ENCODE measurements around the gene ATRIP.
"Not testable (repeated sequence)": the region's sequence is repeated elsewhere in the genome, so short reads cannot be mapped to it uniquely, and the experiment has no call there.

ATRIP gene

DNA sequence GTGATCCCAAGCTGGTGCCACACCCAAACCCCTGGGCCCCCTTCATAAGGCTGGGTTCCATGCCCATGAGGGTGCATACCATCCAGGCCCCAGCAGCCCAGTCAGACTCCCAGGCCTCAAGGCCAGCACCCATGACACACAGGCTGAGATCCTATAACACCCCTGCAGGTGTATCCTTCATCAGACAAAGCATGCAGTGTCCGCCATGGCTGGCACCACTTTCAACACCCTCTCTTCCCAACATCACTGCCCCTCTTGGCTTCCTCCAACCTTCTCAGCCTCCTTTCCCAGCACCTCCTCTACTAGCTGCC lies 10.1 kb upstream of the ATRIP start:
- DNase-seq (ENCODE audit: low read depth in 3 of 3): no peak

DNA sequence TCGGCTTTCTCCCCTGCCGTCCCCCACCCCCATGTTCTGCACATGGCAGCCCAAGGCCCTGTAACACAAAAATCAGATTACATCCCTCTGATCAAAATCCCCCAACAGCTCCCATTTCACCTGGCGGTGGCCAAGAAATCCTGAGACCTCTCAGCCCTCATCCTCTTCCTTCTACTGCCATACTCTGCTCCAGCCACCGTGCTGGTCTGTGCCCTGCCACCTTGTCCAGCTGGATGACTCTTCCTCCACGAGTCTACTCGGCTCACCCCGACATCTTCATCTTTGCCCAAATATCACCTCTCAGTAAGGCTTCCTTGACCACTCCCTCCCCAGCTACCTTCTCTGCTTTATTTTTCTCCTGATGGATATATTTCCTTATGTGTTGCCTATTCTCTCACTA lies 9.7 kb upstream of the ATRIP start:
- no peak for DNase-seq (ENCODE audit: low read depth in 3 of 3)

DNA sequence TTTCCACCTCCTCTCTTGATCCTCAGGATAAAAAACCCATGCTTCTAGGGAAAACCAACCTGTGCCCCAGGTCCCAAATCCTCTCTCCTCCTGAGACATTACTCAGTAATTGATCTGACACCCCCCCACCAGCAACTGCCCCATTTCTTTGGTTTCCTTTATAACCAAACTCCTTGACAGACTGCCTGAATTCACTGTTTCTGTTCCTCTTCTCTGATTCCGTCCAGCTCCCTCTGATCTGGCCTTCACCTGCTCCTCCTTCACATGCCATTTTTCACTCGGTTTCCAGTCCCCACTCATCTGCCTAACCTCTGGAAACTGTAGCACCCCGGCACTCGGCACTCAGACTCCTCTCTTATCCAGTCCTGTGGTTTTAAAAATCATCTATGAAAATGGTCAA lies 8.7 kb upstream of the ATRIP start:
- DNase-seq (ENCODE audit: low read depth in 3 of 3): no peak

DNA sequence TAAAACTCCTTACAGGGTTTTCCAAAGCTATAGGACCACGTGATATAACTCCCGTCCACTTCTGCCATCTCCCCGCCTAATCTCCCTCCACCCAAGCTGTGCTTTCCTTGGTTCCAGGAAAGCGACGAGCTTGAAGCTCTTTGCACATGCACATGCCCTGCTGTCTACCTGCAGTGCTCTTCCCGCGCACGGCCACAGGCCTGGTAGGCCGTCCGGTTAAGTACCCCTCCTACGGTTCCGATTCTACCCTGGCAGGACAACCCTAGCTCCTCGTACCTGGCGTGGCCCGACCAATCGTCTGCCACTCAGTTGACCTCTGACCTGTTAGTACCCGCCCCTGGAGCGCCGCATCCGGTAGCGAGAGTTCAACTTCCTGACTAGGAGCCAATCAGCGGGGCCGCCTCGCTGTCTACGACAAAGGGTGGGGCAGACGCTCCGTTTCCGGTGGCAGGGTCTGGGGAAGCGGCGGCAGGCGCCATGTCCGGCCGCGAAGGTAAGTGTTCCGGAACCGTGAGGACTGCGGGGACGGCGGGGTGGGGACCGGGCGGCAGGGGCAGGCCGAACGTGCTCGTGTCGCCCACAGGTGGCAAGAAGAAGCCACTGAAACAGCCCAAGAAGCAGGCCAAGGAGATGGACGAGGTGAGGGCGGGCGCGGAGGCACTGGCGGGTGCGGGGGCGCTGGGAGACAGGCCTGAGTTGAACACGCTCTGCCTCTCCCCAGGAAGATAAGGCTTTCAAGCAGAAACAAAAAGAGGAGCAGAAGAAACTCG lies 6.5 kb upstream of the ATRIP start, which contains the start of the genes CCDC51 and TMA7:
Gene CCDC51 (minus strand): TSS at position 300 of the 770 bp plus-strand sequence. CDS start 4,991 bp downstream, outside the sequence.
Gene TMA7 (plus strand): TSS at position 438 of the 770 bp plus-strand sequence. CDS start 40 bp downstream, at position 478.
- DNase-seq (ENCODE audit: low read depth in 3 of 3): peak; percentile 93 to 97 (median 96)

DNA sequence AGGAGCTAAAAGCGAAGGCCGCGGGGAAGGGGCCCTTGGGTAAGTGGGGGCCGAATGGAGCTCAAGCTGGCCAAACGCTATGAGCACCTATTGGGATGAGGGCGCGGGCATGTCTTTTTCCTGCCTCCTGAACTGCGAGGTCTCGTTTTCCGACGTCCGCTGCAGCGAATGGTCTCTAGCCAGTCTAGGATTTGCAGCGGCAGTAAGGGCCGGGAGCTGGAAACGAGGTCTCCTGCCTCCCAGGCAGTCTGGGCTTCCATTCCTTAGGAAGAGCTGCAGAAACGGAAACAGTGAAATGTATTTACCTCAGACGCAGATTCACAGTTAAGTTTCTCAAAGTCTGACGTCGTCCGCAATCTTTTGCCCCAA lies 6.0 kb upstream of the ATRIP start:
- DNase-seq (ENCODE audit: low read depth in 3 of 3): no peak

DNA sequence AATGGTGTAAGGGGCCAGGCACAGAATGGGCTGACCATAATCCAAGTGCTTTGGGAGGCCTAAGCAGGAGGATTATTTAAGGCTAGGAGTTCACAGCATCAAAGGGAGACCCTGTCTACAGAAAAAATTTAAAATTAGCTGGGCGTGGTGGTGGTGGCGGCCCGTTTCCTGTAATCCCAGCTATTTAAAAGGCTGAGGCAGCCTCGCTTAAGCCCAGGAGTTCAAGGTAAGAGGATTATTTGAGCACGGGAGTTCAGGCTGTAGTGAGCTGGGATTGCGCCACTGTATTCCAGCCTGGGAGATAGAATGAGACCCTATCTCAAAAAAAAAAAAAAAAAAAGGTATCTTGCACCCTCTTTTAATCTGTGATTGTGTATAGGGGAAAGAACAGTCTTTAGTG lies 4.6 kb upstream of the ATRIP start:
- no peak for DNase-seq (ENCODE audit: low read depth in 3 of 3)

DNA sequence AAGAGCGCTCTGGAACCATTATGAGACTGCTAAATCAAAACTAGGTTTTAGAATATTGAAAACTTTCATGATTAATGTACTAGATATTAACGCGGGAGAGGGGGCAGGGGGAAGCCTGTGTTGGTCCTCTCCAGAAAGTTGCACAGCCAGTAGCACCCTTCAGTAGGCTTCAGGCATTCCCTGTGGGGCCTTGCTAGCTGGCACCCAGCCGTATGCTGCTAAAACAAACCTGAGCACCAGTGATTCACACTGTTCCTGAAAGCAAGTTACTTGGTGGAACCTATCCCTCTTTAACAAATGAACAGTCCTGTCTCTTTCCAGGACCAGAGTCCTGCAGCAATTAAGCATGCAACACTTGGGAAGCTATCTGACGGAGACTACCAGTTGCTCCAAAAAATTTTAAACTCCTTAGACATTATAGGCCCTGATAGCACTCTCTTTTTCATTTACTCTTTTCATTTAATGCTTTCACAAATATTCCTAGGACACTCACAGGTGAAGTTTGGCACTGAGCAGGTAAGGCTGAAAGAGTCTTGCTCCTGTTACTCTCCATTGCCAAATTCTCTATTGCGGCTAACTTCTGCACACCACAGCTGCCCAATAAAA lies 1.2 kb upstream of the ATRIP start:
- no peak for DNase-seq (ENCODE audit: low read depth in 3 of 3)

DNA sequence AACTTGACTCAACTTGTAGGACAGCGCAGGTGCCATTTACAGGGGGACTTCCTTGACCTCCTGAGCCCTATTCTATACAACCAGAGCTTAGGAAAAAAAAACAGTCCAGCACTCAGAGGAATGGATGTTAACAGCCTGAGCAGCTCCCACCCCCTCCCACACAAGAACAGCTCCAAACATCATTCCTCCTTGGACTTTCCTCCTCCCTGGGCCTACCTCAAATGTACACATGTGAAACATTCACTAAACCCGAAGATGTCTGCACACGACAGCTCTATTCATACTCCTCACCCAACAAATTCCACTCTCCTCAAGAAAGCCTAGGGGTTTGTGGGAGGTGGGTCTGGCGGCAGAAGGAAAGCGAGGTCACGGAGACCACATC lies 503 bp upstream of the ATRIP start:
- DNase-seq (ENCODE audit: low read depth in 3 of 3): no peak

DNA sequence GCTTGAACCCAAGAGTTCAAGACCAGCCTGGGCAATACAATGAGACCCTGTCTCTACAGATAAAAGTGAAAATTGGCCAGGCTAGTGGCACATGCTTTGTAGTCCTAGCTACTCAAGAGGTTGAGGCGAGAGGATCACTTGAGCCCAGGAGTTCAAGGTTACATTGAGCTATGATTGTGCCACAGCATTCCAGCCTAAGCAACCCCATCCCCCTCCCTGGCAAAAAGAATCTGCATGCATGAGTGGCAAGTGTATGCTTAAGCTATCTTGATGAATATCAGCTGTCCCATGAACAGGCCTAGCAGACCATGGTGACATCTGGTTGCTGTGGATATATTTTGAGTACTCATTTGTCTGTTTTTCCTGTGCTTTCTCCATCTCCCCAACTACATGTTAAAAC lies 4.7 kb downstream of the ATRIP start:
- DNase-seq (ENCODE audit: low read depth in 3 of 3): no peak

DNA sequence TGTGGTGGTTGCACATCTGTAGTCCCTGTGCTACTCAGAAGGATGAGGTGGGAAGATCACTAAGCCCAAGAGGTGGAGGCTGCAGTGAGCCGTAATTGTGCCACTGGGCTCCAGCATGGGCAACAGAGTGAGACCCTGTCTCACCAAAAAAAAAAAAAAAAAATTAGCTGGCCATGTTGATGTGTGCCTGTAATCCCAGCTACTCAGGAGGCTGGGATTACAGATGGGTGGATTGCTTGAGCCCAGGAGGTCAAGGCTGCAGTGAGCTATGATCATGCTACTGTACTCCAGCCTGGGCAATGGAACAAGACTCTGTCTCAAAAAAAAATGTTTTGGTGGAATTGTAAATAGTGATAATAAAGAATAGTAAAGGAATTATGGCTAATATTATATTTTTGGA lies 9.9 kb downstream of the ATRIP start:
- no peak for DNase-seq (ENCODE audit: low read depth in 3 of 3)

DNA sequence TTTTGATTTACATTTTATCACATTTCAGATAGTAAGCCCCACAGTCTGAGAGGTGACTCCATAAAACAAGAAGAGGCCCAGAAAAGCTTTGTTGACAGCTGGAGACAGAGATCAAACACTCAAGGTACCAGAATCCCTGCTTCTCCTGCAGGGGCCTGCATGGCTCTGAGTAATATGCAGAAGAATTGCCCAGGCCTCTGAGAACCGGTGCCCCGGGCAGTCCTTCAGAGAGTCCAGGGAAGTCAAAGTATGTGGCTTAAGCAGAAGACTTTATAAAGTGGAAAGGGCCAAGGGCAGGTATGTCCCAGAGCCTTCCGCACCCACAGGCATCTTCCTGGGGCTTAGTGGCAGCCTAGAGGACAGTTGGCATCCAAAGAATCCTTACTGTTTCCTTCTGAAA lies 12.8 kb downstream of the ATRIP start:
- no peak for DNase-seq (ENCODE audit: low read depth in 3 of 3)

DNA sequence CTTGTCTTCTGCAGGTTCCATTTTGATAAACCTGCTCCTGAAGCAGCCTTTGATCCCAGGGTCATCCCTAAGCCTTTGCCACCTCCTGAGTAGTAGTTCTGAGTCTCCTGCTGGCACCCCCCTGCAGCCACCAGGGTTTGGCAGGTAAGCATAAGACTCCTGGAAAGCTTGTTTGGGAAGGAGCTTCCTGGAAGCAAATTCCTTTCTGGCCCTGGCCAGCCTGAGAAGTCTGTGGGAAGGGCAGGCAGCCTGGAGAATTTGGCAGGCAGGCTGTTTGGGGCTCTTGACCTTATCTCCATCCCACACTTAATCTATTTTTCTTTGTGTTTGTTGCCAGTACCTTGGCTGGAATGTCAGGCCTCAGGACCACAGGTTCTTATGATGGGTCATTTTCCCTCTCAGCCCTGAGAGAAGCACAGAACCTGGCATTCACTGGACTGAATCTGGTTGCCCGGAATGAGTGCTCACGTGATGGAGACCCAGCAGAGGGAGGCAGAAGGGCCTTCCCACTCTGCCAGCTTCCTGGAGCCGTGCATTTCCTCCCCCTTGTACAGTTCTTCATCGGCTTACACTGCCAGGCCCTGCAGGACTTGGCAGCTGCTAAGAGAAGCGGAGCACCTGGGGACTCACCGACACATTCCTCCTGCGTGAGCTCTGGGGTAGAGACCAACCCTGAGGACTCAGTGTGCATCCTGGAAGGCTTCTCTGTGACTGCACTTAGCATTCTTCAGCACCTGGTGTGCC lies 13.4 kb downstream of the ATRIP start:
- DNase-seq (ENCODE audit: low read depth in 3 of 3): no peak

DNA sequence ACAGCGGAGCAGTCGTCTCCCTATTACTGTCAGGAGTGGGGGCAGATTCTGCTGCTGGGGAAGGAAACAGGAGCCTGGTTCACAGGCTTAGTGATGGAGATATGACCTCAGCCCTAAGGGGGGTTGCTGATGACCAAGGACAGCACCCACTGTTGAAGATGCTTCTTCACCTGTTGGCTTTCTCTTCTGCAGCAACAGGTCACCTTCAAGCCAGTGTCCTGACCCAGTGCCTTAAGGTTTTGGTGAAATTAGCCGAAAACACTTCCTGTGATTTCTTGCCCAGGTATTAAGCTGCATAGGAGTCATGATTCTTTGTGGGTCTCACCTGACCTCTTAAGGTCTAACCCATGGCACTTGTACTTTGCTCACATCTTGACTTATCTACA lies 14.0 kb downstream of the ATRIP start:
- DNase-seq (ENCODE audit: low read depth in 3 of 3): no peak

DNA sequence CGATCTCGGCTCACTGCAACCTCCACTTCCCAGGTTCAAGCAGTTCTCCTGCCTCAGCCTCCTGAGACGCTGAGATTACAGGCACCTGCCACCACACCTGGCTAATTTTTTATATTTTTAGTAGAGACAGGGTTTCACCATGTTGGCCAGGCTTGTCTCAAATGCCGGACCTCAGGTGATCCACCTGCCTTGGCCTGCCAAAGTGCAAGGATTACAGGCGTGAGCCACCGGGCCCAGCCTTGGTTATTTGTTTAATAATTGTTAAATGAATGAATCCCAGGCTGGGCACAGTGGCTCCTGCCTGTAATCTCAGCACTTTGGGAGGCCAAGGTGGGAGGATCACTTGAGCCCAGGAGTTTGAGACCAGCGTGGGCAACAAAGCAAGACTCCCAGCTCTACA lies 15.2 kb downstream of the ATRIP start:
- not testable (repeated sequence) for DNase-seq (ENCODE audit: low read depth in 3 of 3)

DNA sequence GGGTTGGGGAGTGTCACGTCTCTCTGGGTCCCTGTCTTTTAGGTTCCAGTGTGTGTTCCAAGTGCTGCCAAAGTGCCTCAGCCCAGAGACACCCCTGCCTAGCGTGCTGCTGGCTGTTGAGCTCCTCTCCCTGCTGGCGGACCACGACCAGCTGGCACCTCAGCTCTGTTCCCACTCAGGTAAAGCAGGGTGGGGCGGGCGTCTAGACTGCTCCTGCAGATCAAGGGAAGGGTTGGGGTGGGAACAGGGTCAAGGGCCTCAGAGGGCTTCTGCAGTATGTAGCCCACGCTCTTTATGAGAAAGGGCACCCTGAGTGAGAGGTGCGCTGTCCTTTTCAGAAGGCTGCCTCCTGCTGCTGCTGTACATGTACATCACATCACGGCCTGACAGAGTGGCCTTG lies 17.2 kb downstream of the ATRIP start:
- no peak for DNase-seq (ENCODE audit: low read depth in 3 of 3)

DNA sequence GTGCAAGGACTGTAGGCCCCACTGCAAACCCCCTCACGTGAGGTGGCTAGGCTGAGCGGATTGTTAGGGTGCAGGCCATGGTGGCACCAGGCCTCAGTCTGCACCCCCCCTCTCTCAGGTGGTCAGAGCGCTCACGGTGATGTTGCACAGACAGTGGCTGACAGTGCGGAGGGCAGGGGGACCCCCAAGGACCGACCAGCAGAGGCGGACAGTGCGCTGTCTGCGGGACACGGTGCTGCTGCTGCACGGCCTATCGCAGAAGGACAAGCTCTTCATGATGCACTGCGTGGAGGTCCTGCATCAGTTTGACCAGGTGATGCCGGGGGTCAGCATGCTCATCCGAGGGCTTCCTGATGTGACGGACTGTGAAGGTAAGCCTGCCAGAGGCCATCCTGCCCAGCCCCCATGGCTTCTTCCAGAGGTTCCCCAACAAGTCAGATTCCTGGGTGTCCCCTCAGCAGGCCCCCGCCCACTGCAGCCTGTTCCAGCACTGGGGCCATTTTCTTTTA lies 18.2 kb downstream of the ATRIP start:
- no peak for DNase-seq (ENCODE audit: low read depth in 3 of 3)

DNA sequence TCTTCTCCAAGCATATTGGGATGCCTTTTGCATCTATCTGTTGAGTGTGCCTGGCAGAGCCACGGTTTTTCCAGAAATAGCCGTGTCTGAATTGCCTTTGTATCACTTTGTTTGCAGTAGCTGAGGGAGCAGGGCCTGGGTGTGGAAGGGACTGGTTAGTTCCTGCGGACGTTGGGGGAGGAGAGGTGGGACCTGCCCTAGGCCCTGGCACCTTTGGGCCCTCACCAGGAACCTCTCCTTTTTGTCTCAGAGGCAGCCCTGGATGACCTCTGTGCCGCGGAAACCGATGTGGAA lies 18.6 kb downstream of the ATRIP start:
- no peak for DNase-seq (ENCODE audit: low read depth in 3 of 3)

DNA sequence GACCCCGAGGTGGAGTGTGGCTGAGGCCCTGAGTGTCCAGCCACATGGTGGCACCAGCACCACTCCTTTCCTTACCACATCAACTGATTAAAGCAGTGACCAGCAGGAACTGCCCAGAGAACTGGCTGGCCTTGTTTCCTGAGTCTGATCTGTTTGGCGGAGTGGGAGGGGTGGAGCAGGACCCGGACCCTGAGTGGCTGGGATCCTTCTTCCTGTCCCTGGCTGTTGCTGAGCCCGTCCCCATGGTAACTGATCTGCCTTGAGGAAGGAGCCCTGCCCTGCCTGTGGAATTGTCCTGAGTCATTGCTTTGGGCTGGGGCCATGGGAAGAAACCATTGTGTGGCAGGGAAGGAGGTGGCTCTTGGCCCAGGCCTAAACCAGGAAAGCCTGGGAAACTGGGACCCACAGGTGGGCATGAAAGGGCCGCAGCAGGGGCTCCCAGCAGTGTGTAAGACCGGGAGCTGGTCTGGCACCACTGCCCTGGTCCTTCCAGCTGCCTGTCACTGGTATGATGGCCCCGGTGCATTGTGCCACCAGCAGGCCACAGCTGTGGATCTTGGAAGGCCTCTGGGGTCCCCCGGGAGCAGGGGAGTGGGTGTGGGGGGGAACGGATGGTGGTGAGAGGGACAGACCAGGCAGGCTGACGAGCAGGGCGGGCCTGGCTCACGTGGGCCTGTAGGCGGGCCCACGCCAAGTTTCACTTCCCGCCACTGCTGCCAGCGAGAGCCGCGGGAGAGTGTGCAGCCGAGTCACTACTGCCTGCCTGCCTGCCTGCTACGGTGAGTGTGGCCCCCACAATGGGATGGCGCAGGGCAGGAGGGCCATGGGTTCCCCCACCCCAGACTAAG lies 19.2 kb downstream of the ATRIP start:
- DNase-seq (ENCODE audit: low read depth in 3 of 3): peak; percentile 66 to 70 (median 70)

DNA sequence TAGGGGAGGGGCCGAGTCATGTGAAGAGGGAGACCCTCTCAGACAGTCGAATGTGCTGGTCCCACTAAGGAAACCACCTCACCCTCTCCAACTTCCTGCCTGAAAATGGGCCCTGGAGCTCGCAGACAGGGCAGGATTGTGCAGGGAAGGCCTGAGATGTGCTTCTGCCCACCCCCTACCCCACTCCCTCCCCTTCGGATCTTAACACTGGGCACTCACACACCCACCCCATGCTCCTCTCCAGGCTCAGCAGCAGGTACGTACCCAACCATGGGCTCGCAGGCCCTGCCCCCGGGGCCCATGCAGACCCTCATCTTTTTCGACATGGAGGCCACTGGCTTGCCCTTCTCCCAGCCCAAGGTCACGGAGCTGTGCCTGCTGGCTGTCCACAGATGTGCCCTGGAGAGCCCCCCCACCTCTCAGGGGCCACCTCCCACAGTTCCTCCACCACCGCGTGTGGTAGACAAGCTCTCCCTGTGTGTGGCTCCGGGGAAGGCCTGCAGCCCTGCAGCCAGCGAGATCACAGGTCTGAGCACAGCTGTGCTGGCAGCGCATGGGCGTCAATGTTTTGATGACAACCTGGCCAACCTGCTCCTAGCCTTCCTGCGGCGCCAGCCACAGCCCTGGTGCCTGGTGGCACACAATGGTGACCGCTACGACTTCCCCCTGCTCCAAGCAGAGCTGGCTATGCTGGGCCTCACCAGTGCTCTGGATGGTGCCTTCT lies 20.0 kb downstream of the ATRIP start:
- DNase-seq (ENCODE audit: low read depth in 3 of 3): no peak

DNA sequence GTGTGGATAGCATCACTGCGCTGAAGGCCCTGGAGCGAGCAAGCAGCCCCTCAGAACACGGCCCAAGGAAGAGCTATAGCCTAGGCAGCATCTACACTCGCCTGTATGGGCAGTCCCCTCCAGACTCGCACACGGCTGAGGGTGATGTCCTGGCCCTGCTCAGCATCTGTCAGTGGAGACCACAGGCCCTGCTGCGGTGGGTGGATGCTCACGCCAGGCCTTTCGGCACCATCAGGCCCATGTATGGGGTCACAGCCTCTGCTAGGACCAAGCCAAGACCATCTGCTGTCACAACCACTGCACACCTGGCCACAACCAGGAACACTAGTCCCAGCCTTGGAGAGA lies 20.5 kb downstream of the ATRIP start:
- DNase-seq (ENCODE audit: low read depth in 3 of 3): no peak

DNA sequence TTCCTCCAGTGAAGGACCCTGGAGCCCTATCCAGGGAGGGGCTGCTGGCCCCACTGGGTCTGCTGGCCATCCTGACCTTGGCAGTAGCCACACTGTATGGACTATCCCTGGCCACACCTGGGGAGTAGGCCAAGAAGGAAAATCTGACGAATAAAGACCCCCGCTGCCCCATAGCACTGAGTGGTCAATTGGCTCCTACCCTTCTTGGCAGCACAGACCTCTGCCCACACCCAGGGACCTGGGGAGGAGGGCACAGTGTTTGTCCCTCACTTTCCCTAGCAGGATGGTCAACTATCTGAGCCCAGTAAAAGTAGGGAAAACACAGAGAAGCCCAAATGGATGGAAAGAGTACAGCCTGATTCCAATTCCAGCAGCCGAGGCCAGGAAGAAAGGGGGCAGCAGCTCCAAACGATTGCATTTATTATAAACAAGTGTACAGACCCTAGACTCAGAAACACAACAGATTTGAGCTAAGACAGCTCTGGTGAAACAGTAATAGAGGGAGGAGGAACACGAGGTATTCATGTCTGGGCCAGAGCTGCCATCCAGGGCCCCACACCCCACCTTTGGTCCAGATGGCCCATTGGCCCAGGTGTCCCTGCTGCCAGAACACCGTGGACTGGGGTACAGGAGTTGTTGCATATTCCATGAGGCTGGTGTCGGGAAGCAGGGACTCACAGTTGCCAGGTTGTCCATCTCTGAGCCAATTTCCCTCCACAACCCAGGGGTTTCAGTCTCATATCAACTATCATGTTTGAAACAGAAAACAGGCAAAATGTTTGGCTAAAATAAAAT lies 21.1 kb downstream of the ATRIP start:
- DNase-seq (ENCODE audit: low read depth in 3 of 3): no peak

All from stimulated activated CD4-positive, alpha-beta T cell treated with anti-CD3 and anti-CD28 coated beads, TNF-alpha, amount 100 ng/mL, for 4 hours (primary cell).